Stimulated activated CD4-positive, alpha-beta T cell treated with anti-CD3 and anti-CD28 coated beads, TNF-alpha, amount 100 ng/mL, for 48 hours (primary cell): ENCODE measurements around the gene LETM1.

Source experiments
- DNase-seq, 3 donors: peaks; one replicate each; pipeline ENCODE4 v3.0.0-alpha.2; 2020; ENCODE audit warnings: low read depth in 3 of 3

Gene LETM1

DNA sequence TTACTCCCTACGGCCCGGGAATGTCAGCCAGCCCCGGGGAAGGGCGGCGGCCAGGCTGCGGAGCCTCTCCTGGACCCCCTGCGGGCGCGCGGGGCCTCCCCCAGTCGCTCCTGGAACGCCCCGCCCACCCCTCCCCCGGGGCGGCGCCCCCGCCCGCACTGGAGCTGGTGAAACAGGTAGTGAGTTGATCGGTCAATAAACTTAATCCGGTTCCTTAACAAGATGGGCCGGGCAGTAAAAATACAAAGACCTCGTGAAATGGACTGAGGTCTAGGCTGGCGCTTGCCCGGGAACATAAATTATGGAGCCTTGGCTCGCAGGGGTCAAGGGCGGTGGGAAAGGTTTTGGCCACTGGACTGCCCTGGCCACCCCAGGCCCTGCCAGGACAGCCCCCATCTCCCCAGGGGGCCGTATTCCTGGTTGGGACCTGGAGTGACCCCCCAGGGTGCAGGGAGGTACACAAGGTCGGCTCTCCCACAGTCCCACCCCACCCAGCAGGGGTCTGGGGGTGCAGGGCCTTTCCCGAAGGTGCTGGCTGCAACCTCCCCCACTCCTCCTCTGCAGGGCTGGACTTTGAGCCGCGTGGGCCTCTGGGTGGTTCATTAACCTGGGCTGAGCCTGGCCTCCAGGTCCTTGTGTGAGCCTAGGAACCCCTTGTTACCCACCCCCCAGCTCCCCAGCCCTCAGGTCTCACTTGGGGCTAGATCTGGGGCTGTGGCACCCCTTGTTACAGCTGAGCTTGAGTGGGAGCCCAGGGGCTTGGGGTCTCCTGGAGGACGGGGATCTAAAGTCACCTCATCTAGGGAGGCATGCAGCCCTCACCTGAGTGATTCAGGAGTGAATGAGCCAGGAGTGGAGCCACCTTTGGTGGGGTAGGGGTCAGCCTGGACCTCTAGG lies 60.4 kb downstream of the LETM1 start:
- DNase-seq, result no peak

- no peak for DNase-seq
These were observed 61.1 kb downstream of the LETM1 start for GRCh38 chr4:1794809-1795298.

DNA sequence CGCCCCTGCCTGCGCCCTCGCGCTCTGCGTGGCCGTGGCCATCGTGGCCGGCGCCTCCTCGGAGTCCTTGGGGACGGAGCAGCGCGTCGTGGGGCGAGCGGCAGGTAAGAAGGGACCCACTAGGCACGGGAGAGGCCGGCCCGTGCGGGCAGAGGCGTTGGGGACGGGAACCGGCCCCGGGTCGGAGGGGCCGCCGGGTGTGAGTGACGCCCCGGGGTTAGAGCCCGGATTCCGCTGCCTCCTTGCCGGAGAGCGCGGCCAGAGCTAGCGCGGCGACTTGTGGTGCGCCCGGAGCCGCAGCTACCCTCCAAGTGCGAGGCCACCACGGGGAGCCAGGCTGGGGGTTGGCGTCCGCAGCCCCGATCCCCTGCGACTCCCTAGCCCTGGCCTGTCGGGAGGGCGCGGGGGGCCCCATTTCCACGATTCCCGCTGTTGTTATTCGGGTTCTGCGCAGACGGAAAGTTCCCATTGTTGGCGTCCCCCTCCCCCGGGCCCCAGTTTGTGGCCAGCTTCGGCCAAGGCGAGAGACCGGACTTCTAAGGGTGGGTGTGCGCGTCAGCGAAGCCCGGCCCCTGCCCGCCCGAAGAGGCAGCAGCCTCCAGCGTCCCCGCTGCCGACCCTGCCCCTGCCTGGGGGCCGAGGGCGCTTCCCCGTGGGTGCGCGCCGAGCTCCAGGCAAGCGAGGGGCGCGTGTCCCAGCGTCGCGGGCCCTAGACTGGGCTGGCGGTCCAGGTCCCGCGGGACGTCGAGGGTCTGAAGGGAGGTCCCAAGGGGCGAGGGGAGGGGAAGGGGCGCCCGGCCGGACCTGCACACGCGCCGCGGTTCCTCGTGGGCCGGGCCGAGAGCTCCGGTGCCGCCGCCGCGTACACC lies 61.8 kb downstream of the LETM1 start:
- DNase-seq, result no peak

- DNase-seq, result no peak
These were observed 62.5 kb downstream of the LETM1 start for GRCh38 chr4:1793496-1793840.

- DNase-seq, result peak in 1 of 3 donors; percentile 36
These were observed 63.0 kb downstream of the LETM1 start, which contains the start of gene FGFR3 for GRCh38 chr4:1792832-1793495. TSS of gene FGFR3 (plus strand) at chr4:1793293. CDS start at chr4:1793935, 642 bp downstream.

- no peak for DNase-seq
These were observed 63.7 kb downstream of the LETM1 start for GRCh38 chr4:1792158-1792831.

GRCh38 chr4:1790005-1790404 lies 66.0 kb downstream of the LETM1 start:
- DNase-seq, result no peak

DNA sequence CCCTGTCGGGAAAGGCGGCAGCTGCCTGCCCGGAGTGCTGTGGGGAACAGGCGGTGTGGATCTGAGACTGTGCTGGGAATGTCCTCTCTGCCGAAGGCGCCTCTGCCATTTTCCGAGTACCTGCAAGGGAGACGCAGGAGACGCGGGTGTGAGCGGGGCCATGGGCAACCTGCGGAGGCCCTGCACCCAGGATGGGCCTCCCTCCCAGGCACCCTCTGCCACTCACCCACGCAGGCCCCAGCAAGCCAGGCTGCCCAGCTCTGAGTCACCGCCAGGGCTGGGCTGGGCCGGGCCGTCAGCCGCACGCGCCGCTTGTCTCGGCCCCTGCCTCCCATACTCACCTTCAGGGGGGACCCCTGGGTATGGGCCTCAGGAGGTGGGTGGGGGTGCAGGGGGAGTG lies 66.4 kb downstream of the LETM1 start:
- DNase-seq, result no peak

- no peak for DNase-seq
These were observed 67.5 kb downstream of the LETM1 start for GRCh38 chr4:1788254-1788973.

DNA sequence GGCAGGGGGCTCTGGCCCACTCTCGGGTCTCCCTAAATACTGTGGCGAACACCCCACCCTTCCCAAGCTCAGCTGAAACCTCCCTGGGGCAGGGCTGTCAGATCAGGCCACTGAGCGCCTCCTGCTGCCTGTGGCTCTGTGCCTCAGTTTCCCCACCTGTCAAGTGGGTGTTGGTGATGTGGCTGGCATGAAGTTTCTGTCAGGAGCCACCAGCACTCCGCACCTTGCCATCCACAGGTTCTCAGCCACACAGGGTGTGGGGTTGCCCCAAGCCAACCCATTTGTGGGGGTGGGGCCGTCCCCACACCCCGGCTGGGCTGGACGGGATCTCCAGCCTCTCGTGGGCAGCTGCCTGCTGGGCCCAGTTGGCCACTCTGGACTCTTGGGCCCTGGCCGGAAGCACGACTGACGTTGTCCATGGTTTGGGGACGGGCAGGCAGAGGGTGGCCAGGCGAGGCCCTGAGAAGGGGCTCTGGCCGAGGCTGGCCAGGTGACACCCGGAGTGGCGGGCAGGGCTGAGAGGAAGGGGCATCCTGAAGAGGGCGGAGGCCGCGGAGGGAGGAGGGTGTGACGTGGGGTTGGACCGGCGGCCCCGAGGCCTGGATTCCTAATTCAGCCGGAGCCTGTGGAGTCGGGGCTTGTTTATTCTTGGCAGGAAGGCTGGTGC lies 68.4 kb downstream of the LETM1 start:
- DNase-seq, result no peak

DNA sequence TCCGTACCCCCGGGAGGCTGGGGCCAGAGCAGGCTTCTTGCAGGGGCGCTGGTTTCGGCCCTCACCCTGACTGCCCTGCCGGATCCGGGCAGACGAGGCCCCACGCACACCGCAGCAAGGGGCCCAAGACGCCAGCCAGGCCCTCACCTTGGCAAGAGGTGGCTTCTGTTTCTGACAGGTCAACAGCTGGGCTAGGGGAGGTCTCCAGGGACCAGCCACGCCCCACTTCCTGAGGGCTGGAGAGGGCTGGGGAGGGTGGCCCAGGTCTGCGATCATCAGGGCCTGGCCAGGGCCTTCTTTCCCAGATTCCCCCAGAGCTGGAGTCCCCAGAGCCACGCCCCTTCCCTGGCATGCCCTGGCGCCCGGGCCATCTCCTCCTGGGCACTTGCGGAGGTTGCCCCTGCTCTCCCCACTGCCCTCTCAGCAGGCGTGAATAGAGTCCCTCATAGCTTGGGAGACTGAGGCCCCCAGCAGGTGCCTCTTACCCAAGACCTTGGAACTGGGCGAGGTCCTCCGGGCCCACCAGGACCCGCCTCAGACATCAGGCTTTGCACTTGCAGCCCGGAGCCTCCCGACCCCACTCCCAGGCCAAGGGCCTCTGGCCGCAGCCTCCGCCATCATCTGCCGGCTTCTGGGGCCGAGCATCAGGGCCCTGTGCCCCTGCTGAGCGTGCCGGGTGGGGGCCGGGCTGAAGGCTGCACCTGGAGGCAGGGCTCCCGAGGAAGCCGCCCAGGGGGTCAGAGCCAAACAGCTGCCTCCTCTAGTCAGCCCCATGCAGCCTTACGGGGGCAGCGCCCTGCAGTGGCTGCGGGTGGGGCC lies 69.2 kb downstream of the LETM1 start:
- no peak for DNase-seq

GRCh38 chr4:1785592-1785991 lies 70.4 kb downstream of the LETM1 start:
- DNase-seq, result no peak

DNA sequence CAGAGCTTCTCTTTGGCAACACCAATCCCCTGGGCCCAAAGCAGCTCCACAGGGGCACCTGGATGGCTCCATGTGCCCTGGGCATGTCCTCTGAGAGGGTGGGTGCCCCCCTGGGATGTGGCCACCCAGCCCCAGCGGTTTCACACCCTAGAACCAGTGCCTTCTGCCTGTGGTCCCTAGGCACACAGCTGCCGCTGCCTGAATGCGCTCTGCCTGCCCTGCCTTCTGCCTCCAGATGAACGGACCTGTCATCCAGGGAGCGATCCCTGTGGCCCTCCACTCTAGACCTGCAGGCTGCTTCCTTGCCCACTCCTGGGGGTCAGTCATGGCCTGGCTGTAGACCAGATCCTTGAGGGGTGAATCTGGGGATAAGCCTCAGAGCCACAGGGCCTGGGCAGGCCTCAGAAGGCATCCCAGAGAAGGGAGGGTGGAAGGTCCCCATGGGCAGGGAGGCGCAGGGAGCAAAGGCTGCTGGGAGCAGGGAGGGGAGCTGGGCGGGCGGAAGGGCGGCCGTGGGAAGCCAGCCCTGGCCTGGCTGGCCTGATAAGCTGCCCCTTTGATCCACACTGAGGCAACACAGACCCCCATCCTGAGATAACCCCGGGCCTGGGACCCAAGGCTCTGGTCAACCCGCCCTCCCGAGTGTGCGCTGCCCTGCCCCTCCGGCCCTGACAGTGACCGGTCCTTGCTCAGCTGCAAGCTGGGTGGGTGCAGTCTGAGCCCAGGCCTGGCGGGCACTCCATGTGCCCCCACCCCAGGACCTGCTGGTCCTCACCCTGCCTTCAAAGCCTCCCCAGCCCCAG lies 71.0 kb downstream of the LETM1 start:
- DNase-seq, result no peak

GRCh38 chr4:1784395-1784788 lies 71.6 kb downstream of the LETM1 start:
- no peak for DNase-seq

DNA sequence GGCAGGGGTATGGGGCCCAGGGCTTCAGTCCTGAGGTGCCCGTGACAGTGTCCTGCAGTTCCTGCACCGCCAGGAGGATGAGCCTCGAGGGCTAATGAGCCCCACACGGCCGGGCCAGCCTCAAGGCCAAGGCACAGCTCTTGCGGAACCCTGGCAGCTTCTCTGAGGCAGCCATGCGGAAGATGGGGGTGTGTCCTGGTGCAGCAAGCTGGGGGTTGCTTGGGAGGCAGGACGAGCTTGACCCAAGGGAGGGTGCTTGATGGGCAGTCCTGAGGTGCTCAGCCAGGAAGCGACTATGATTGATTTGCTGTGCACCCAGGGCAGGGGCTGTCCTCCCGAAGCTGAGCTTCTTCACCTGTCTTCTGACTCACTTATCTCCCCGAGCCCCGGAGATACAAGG lies 72.0 kb downstream of the LETM1 start:
- no peak for DNase-seq

- DNase-seq, result no peak
These were observed 72.9 kb downstream of the LETM1 start for GRCh38 chr4:1783015-1783414.

DNA sequence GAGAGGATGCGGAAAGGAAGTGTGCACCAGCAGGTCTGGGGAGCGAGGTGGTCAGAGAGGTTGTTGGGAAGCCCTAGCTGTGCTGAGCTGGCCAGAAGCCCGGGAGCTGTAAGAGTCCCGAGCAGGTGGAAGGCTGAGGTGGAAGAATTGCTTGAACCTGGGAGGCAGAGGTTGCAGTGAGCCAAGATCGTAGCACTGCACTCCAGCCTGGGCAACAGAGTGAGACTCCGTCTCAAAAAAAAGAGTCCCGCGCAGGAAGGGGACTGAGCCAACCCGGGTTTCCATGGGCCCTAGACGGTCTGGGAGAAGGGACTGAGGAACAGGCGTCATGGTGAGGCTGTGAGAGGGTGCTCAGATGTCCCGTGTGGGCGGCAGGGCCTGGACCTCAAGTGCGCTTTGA lies 75.5 kb downstream of the LETM1 start:
- no peak for DNase-seq

GRCh38 chr4:1779588-1780382 lies 76.2 kb downstream of the LETM1 start:
- no peak for DNase-seq
